Endothelial cell of umbilical vein (primary cell): ENCODE data around the gene SFR1. TPM values are rescaled to one million over a fixed set of nuclear protein-coding genes. Genes with fewer than 3 reads are reported as not detected.

Experiments
- BruUV-seq: library from RNA; stranded (reverse); fragments of 400-500 nt; replicated peaks from 2 replicates; lab custom pipeline; 2021; lab: Mats Ljungman, UMichigan
- CTCF ChIA-PET: fragments of 300-600, 350-600 bp; sonication (Branson Sonifier 250); formaldehyde crosslinking; loops from one replicate; lab custom pipeline; 2021; ENCODE audit warnings: antibody characterized with exemption, inconsistent platforms; lab: Charles Lee
- POLR2A ChIA-PET: fragments of 300-600, 350-600 bp; sonication (Branson Sonifier 250); formaldehyde crosslinking; loops from one replicate; lab custom pipeline; 2021; ENCODE audit warnings: antibody characterized with exemption, inconsistent platforms; lab: Charles Lee
- DNase-seq: peaks from one replicate; pipeline ENCODE4 v3.0.0-alpha.2; 2011; ENCODE audit warnings: low read depth, low spot score
- FAIRE-seq: peaks from 2 replicates; lab custom pipeline; 2011; peaks lifted over from hg19 to GRCh38; lab: Jason Lieb, UNC
- H2AFZ ChIP-seq: 2 replicates; pipeline ENCODE4 v1.6.0; 2012; ENCODE audit warnings: low read depth, low read length, control low read depth, inconsistent platforms
- H3K27ac ChIP-seq: 2 replicates; pipeline ENCODE4 v1.5.1; 2011; ENCODE audit warnings: low read depth, mild to moderate bottlenecking, control low read depth, low read length, moderate library complexity; ENCODE audit not compliant: insufficient read depth
- H3K27me3 ChIP-seq, 2 experiments: 2 replicates each; pipeline versions ENCODE4 v1.6.0 to v1.6.1; 2011; ENCODE audit warnings: low read length in 2 of 2, mixed read lengths in 1 of 2; ENCODE audit not compliant: control insufficient read depth in 2 of 2, insufficient read depth in 2 of 2
- H3K36me3 ChIP-seq, 2 experiments: 2 replicates in 1 of 2; 3 replicates in 1 of 2; pipeline ENCODE4 v1.5.1; 2011; ENCODE audit warnings: low read length in 2 of 2, mild to moderate bottlenecking in 1 of 2, moderate library complexity in 1 of 2; ENCODE audit not compliant: control insufficient read depth in 2 of 2, insufficient read depth in 2 of 2; ENCODE audit errors: extremely low read depth in 1 of 2
- H3K4me1 ChIP-seq: 3 replicates; pipeline ENCODE4 v1.5.1; 2011; ENCODE audit warnings: mild to moderate bottlenecking, low read length; ENCODE audit not compliant: control insufficient read depth, insufficient read depth; ENCODE audit errors: extremely low read depth
- H3K4me2 ChIP-seq: 2 replicates; pipeline ENCODE4 v1.6.1; 2011; ENCODE audit warnings: low read length, control low read depth, mixed read lengths; ENCODE audit not compliant: insufficient read depth
- H3K4me3 ChIP-seq, 3 experiments: fragments of 200-600 bp in 1 of 3; sonication (generic), shearing (Covaris generic) in 1 of 3; replicated peaks in 1 of 3; 2 replicates each; pipeline ENCODE4 v1.5.1; 2011 to 2016; ENCODE audit warnings: control low read depth in 3 of 3, low read length in 3 of 3, mild to moderate bottlenecking in 2 of 3, inconsistent platforms in 1 of 3, low read depth in 1 of 3, moderate library complexity in 1 of 3; ENCODE audit not compliant: insufficient read depth in 1 of 3
- H3K79me2 ChIP-seq: 2 replicates; pipeline ENCODE4 v1.6.0; 2012; ENCODE audit warnings: low read length, inconsistent platforms; ENCODE audit not compliant: control insufficient read depth, insufficient read depth
- H3K9ac ChIP-seq: replicated peaks from 2 replicates; pipeline ENCODE3; 2011; ENCODE audit warnings: low read length, control low read depth; ENCODE audit not compliant: insufficient read depth; ENCODE audit errors: extremely low read depth
- H3K9me1 ChIP-seq: replicated peaks from 3 replicates; pipeline ENCODE4 v1.6.0; 2011; ENCODE audit warnings: mild to moderate bottlenecking, low read length; ENCODE audit not compliant: control insufficient read depth, insufficient read depth; ENCODE audit errors: extremely low read depth
- H3K9me3 ChIP-seq: replicated peaks from 2 replicates; pipeline ENCODE4 v1.5.1; 2012; ENCODE audit warnings: low read length, inconsistent platforms; ENCODE audit not compliant: control insufficient read depth, insufficient read depth
- H4K20me1 ChIP-seq: replicated peaks from 2 replicates; pipeline ENCODE3; 2011; ENCODE audit warnings: mild to moderate bottlenecking, low read length; ENCODE audit not compliant: control insufficient read depth, insufficient read depth; ENCODE audit errors: extremely low read depth
- EZH2 ChIP-seq: IDR thresholded peaks from 2 replicates; pipeline ENCODE4 v1.6.1; 2012; ENCODE audit warnings: borderline replicate concordance, low read depth, mild to moderate bottlenecking, moderate library complexity, low read length, inconsistent platforms; ENCODE audit not compliant: severe bottlenecking
- FOS ChIP-seq: IDR thresholded peaks from 2 replicates; pipeline ENCODE4 v1.6.1; 2011; ENCODE audit warnings: mild to moderate bottlenecking, low read length, moderate library complexity, borderline replicate concordance; ENCODE audit not compliant: insufficient read depth
- GATA2 ChIP-seq: IDR thresholded peaks from 2 replicates; pipeline ENCODE4 v1.7.0; 2011; ENCODE audit warnings: low read depth, mild to moderate bottlenecking, moderate library complexity, mixed read lengths, low read length; ENCODE audit not compliant: insufficient read length, insufficient read depth
- JUN ChIP-seq: IDR thresholded peaks from 2 replicates; pipeline ENCODE4 v1.6.1; 2011; ENCODE audit warnings: borderline replicate concordance, low read depth; ENCODE audit not compliant: insufficient read length, insufficient read depth
- MAX ChIP-seq: IDR thresholded peaks from 2 replicates; pipeline ENCODE4 v1.6.1; 2011; ENCODE audit not compliant: insufficient read depth, insufficient read length
- MYC ChIP-seq: IDR thresholded peaks from one replicate; pipeline ENCODE4 v1.6.1; 2011; ENCODE audit warnings: mild to moderate bottlenecking, low read depth, low read length
- POLR2A ChIP-seq: IDR thresholded peaks from 2 replicates; pipeline ENCODE4 v1.6.1; 2012; ENCODE audit warnings: low read depth, mild to moderate bottlenecking, control low read depth, low read length
- POLR2AphosphoS5 ChIP-seq: IDR thresholded peaks from 2 replicates; pipeline ENCODE4 v1.6.1; 2012; ENCODE audit warnings: low read depth, mild to moderate bottlenecking, control low read depth, low read length, moderate library complexity; ENCODE audit not compliant: insufficient read depth
- dilution Hi-C: fragments of 300-500 bp; cut with MboI; formaldehyde crosslinking; loops from one replicate; pipeline ENCODE4 v1.15.0; 2019; ENCODE audit warnings: low sequenced_read_pairs; ENCODE audit not compliant: extremely low pct_ligation_motif_present
- intact Hi-C: fragments of 100-400 bp; cut with micrococcal nuclease; formaldehyde crosslinking; loops from one replicate; pipeline ENCODE4 v1.10.0; 2022
- polyA plus RNA-seq, 4 experiments: library from polyadenylated mRNA; depleted of rRNA in 3 of 4; stranded (reverse) in 3 of 4; unstranded in 1 of 4; fragments of >200 nt; gene quantifications; 2 replicates each; pipeline versions ENCODE4 v1.2.1 to v1.2.3, GENCODE V29; 2011 to 2012; ENCODE audit warnings: missing spikeins in 1 of 4
- total RNA-seq: library from RNA; stranded (reverse); gene quantifications from 2 replicates; pipeline ENCODE4 v1.2.3, GENCODE V29; 2021
- TF ChIP-seq, protein P1 (sequence below), 2 donors: IDR thresholded peaks; 1 replicate in 1 of 2; 2 replicates in 1 of 2; pipeline ENCODE4 v1.5.1; 2011; ENCODE audit warnings: low read length in 2 of 2, mild to moderate bottlenecking in 2 of 2, moderate library complexity in 2 of 2, control low read depth in 1 of 2, inconsistent platforms in 1 of 2, low read depth in 1 of 2; ENCODE audit not compliant: insufficient read depth in 1 of 2; ENCODE audit errors: extremely low read depth in 1 of 2

The SFR1 gene
- total and polyA plus RNA-seq, 2 donors (not counting 3 experiments of a cell fraction or from before 2014, with no cell fraction given): 3.6 to 8.9 TPM

GRCh38 chr10:104151737-104152136 is 29.8 kb downstream of the SFR1 start:
- no peaks in the 10 kb centered on the region for H3K9me1 ChIP-seq
- DNase-seq: no peak
- H3K27ac ChIP-seq: no peak overlapping the region
- ChIA-PET POLR2A (no interaction called here), CTCF (no interaction called here)
- H3K9me3 ChIP-seq: peaks cover 4% of the 10 kb centered on the region
- peaks cover 23 to 27% of the 10 kb centered on the region in 2 experiments for H3K27me3 ChIP-seq
- TF ChIP-seq FOS (no peak), JUN (no peak), MAX (no peak), GATA2 (no peak), MYC (no peak), EZH2 (no peak), POLR2AphosphoS5 (no peak), POLR2A (no peak)
- TF ChIP-seq, protein P1, sequence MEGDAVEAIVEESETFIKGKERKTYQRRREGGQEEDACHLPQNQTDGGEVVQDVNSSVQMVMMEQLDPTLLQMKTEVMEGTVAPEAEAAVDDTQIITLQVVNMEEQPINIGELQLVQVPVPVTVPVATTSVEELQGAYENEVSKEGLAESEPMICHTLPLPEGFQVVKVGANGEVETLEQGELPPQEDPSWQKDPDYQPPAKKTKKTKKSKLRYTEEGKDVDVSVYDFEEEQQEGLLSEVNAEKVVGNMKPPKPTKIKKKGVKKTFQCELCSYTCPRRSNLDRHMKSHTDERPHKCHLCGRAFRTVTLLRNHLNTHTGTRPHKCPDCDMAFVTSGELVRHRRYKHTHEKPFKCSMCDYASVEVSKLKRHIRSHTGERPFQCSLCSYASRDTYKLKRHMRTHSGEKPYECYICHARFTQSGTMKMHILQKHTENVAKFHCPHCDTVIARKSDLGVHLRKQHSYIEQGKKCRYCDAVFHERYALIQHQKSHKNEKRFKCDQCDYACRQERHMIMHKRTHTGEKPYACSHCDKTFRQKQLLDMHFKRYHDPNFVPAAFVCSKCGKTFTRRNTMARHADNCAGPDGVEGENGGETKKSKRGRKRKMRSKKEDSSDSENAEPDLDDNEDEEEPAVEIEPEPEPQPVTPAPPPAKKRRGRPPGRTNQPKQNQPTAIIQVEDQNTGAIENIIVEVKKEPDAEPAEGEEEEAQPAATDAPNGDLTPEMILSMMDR (IDR thresholded peaks at IDR 0.05; ENCODE audit: extremely low read depth in 1 of 2, insufficient read depth in 1 of 2, low read depth in 1 of 2, low read length in 2 of 2): no peak
- H3K4me3 ChIP-seq: no peak overlapping the region
- H2AFZ ChIP-seq: no peak overlapping the region
- no peak overlapping the region for H3K4me2 ChIP-seq
- FAIRE-seq: no peak
- BruUV-seq: no TSS peak
- H3K79me2 ChIP-seq: no peaks in the 10 kb centered on the region
- no peaks in the 10 kb centered on the region for H3K36me3 ChIP-seq
- intact Hi-C loops: no loop called here
- H4K20me1 ChIP-seq: no peaks in the 10 kb centered on the region
- dilution Hi-C loops: no loop called here
- no peaks in the 10 kb centered on the region for H3K4me1 ChIP-seq
- H3K9ac ChIP-seq: no peak overlapping the region
